Middle frontal gyrus (tissue), 1 donor: ENCODE results near the gene SAMD5.

Source experiments
- DNase-seq: peaks from one replicate; pipeline ENCODE4 v3.0.0-alpha.2; 2015; ENCODE audit warnings: low spot score; ENCODE audit errors: extremely low spot score

Gene SAMD5

DNA sequence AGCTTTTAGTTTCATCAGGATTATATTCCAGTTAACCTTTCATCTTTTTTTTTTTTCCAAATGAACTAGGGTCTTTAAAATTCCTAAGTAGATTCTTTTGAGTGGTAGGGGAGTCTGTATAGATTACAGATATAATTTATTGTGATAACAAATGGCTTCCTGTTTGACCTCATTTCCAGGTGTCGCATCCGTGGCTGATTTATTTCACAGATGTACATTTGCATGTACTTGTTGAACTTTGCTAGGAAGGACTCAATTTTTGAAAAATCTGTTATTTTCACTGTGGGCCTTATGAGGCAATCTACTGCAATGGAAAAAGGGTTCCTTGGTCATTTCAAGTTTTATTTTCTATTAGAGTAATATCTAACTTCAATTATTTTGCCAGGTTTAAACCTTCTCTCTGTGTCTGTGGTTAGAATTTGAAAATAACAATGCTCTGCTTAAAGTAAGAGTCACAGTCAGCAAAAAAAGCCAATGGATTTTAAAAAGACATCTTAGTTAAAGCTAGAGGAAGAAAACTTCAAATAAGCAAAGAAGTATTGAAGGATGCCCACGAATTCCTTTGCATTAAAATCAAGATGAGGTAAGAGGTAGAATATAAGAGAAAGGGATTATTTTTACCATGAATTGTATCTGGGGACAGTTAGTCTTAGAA is 57.9 kb downstream of the SAMD5 start:
- DNase-seq: no peak

DNA sequence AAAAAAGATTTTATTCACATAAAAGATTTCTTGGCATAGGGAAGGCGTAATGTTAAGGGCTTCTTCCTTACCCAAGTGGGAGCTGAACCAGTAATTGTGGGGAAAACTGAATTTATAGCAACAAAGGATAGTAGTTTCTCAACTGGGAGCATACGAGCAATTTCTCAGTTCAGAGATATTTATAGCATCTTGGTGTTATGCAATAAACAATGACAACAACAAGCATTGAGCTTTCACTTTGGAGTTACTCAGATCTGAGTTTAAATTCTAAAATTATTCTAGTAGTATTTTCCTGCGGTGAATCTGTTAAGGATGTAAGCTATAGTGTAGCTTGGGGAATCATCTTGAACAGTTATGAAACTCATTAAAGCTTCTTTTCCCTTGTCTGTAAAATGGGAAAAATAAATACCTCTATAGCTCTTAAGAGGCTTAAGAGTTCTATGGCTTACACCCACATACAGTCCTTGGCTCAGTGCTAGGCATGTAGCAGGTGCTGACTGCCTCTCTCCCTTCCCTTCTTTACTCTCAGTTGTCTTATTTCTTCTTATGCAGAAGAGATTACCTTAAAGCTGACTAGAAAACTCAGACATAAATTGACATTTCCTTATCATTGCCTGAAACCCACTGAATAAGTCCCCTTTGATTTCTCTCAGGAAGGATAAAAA is 58.8 kb downstream of the SAMD5 start:
- DNase-seq: no peak

DNA sequence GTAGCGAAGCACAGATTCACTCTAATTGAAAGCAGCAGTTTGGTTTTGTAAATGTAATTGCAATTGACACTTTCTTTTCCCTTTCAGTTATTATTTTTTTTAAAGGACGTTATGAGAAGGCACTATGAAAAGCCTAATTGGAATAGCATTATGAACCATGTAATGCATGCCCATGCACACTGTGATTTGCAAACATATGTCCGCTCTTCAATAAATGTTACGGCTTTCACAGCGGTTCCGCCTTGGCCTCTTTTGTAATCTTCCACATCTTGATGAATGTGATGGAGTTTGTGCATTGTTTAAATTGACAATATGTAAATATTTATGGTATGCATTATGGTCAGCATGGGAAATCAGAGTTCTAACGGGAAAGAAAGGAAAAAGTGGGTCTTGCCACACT is 61.3 kb downstream of the SAMD5 start:
- no peak for DNase-seq

DNA sequence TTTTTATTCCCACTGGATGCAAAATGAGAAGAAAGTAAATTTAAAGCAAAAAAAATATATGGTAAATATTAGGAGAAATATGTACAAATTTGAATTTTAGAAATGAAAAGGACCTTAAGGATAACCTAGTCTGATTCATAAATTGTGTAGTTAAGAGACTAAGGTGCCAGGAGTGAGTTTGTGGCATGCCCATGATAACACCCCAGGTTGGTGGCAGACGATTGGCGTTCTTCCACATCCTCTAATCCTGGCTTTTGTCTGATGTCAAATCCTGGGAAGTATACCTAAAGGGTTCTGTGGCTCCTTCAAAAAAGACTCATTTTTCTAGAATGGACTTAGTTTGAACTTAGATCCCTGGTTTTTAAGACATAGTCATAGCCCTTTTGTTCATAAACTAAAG is 62.2 kb downstream of the SAMD5 start:
- DNase-seq: no peak

DNA sequence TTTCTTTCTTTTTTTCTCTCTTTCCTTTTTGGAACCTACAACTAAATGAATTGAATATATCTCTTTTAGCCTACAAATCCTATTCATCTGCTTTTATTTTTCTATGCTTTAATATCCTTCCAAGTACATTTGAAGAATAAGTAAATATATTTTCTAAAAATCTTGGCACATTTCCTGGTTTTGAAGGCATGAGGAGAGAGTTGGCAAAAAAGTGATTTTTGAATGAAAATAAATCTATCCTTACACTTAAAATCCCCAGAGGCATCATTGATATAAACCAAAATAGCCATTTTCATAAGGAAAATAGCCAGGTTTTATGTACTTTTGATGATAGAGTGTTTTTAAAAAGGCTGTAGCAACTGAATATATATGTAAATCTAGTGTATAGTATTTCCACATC is 69.0 kb downstream of the SAMD5 start:
- no peak for DNase-seq

DNA sequence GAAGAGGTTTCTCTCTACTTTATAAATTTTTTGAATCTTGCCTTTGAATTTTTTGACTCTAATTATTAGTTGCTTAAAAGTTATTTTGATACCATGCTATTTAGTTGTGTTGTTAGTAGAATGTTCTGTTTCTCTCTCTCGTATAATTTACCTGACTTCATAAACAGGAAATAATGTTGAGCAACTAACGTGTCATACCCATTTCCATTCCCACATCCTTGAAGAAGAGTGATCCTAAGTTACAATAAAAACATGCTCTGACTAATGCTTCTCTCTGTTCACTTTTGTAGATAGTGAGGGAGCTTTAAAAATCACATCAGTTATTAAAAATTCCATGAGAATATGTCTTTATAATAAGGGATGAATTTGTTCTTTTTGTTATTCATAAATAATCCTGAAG is 69.7 kb downstream of the SAMD5 start:
- DNase-seq: no peak

DNA sequence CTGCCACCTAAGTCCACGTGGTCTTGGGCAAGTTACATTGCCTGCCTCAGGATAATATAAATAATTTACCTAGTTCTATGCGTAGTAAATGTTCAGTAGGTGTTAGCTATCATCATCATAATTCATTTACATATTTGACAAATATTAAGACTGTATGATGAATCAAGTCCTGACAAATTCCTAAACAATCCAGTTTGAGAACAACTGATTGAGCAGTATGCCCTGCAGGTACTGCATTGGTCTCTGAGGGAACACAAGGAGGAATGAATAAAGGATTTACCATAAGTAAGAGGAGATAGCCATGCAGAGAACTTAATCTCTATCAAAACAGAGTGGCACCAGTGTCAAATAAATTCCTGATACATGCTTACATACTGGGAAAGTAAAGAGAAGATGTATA is 70.4 kb downstream of the SAMD5 start:
- DNase-seq: no peak

DNA sequence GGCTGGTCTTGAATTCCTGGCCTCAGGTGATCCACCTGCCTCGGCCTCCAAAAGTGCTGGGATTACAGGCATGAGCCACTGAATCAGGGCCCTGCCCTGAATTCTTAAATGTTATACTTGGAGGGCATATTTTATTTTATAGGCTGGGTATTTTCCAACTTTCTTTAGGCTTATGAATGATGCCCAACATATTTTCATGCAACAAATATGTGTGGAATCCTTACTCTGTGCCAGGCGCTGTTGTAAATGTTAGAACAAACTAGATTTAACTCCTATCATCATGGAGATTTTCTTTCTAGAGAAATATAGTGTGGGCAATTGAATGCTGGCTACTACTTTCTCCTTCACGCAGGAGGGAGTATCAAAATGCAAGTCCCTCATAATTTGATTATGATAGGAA is 71.2 kb downstream of the SAMD5 start:
- no peak for DNase-seq

DNA sequence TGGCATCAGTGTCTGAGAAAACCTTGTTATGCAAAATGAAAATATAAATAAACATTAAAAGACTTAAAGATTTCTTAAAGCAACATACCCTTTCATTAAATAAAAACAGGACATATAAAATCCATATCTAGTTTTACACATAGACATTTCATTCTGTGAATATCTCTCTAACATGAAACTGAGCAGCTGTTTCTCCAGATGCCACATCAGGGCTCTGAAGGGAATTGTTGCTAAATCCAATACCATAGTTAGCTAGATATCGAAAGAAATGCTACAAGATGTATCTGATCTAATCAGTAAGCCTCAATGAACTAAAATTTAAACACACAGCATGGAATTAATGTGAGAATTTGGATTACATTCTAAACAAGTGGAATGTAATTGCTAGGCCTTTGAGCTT is 74.5 kb downstream of the SAMD5 start:
- no peak for DNase-seq

DNA sequence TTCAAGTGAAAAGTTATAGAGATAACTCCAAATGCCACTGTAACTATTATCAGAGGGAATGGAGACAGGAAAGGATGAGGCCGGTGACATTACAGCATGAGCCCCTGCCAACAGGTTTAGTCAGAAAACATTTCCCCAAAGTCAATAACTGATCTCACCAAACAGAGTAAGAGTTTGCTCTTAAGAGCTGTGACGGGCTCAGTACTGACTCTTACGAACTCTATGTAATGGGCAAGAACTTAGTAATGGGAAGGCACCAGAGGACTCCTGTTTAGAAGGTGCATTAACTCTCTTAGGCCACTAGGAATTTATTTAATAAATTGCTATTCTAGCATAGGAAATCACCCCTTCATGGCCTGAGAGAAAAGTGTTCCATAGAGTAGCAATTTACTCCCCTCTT is 76.8 kb downstream of the SAMD5 start:
- no peak for DNase-seq

DNA sequence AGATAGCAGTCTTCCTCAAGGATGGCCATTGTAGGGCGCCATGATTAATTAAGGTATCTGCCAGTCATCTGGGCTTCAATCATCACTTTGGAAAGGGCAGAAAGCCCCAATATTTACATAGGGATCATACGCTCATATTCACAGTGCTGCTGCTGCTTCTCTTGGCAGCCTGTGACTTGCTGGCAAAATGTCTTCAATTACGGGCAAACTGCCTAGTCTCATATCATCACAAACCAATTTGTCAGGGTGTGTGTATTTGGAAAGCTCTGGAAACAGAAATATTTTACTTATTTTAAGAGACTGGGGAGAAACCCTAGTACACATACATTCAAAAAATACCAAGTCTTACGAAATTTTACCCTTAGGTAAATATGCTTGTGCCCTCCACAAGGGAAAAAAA is 77.6 kb downstream of the SAMD5 start:
- DNase-seq: no peak

DNA sequence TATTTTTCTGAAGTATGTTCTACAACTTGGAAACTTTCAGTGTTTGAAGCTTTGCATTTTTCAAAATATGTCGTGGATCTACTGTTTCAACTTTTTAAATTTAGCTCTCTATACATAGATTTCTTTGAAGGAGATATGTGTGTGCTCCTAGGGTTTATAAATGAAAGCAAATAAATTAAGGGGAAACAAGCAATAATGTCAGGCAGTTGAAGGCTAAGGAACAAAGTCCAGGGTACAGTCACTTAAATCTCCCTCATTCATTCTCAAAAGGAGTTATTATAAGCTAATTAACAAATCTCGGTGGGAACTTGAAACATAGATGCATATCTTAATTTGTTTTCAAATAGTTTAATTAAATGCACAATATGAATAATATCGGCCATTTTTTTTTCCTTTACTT is 79.4 kb downstream of the SAMD5 start:
- DNase-seq: no peak

DNA sequence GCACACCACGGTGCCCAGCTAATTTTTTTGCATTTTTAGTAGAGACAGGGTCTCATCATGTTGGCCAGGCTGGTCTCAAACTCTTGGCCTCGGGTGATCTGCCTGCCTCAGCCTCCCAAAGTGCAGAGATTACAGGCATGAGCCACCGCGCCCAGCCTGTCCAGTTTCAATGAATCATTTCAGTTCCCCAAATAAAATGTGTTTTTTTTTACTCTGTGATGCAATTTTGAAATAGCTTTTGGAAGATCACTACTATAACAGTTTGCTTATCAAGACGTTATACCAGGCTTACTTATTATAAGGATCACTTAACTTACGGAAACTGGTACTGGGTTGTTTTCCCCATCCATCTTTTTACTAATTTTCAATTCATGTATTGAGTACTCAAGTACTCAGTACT is 80.0 kb downstream of the SAMD5 start:
- no peak for DNase-seq

DNA sequence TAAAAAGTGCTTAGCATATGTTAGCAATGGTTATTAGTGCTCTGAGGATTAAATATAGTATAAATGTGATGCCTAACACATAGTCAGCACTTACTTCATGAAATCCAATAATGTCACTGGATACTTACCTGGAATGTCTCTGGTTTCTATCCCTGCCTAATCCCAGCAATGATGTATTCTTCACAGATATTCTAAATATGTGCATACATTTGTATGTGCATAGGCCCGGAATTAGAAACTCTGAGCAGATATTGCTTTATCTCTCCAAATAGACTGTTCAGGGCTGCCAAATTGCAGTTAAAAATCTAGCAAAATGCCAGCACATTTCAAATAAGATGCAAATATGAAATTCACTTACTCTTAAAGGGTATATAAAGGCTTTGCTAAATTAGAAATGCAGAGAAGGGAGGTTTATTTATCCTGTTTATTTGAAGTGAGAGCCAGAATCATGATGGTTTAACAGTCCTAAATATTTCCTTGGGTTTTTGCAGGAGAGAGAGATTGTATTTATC is 81.3 kb downstream of the SAMD5 start:
- DNase-seq: no peak

DNA sequence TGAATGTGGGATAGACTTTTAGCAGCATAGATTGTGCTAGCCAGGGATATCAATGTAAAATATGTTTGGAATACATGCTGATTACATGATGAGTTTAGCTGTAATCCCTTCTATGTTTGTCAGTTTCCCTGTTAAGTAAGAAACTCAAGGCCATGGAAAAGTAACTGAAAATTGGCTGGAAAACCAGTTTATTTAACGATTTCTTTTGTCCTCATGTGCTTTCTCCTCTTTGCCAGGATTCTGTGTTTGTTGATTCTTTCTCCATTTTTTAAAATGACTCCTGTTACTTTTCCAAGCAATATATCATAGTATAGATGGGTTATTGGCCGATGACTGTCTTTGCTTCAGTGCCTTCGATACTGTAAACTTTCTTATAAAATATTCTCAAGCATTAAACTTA is 87.5 kb downstream of the SAMD5 start:
- no peak for DNase-seq

DNA sequence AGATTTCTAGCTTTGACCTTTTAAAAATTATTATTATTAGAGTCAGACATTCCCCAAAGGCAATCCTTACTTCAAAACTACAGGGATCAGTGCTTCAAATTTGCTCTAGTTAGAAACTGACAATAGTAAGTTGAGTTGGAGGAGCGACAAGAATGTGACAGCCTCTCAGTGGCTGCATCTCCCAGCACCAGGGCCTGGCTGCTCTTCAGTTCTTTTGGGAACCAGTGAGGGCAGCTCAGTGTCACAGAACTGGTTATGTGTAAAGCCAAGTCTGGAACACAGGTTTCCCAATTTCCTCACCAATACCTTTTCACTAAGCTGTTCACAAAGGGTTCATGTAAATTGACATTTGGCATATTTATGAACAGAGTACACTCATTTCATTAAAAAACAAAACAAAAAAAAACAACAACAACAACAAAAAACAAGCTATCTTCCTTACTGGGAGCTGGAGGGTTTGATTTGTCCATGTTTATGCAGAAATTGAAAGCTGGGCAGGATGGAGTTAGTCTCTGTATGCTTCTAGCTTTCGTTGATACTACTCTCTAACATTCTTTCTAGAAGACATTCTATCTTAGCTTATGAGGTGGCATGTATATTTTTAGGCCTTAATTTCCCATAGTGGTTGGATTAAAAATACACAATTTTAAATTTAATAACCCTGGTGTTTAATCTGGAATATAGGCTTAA is 95.0 kb downstream of the SAMD5 start:
- no peak for DNase-seq

DNA sequence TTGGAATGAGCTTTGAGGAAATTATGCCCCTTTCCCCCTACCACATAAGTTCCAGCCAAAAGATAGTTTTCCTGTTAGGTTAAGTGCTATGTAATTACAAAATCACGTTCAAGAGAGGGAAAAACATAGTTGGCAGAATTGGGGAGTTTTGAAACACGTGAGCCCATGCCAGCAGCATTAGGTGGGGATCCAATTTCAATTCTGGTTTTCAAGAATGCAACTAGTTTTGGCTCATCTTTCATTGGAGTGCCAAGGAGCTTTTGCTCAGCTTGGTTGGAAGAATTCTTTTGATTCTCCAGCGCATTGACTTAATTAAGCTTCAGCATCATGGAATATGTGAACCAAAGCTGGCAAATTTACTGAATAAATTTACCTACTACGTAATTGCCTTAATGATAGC is 95.9 kb downstream of the SAMD5 start:
- DNase-seq: no peak

DNA sequence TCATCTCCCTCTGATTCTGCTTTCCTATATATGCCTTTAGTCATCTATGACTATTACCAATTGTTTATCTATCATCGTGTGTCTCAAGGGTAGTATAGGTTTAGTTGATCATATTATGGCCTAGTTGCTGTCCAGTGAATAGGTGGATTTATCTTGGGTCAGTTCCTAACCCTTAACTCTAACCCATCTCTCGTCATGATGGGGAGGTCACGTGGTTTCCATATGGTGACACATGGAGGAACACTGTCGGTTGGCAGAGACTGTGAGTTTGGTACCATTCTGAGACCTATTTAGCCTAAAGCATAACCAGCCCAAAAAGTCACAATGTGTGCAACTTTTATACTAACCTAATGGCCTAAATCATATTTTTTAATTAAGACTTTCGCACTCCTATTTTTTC is 103.5 kb downstream of the SAMD5 start:
- DNase-seq: no peak

DNA sequence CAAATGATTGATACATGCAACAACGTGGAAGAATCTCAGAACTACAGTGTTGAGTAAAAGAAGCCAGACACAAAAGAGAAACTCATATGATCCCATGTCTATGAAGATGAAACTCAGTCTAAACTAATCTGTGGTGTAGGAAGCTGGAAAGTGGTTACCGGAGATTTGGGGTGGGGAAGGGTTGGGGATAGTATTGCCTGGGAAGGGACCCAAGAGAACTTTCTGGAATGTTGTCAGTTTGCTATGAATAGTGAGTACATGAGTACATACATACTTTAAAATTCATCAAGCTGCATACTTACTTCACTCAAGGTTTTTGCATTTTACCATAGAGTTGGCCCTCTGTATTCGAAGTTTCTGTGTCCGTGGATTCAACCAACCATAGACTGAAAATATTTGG is 106.0 kb downstream of the SAMD5 start:
- no peak for DNase-seq

DNA sequence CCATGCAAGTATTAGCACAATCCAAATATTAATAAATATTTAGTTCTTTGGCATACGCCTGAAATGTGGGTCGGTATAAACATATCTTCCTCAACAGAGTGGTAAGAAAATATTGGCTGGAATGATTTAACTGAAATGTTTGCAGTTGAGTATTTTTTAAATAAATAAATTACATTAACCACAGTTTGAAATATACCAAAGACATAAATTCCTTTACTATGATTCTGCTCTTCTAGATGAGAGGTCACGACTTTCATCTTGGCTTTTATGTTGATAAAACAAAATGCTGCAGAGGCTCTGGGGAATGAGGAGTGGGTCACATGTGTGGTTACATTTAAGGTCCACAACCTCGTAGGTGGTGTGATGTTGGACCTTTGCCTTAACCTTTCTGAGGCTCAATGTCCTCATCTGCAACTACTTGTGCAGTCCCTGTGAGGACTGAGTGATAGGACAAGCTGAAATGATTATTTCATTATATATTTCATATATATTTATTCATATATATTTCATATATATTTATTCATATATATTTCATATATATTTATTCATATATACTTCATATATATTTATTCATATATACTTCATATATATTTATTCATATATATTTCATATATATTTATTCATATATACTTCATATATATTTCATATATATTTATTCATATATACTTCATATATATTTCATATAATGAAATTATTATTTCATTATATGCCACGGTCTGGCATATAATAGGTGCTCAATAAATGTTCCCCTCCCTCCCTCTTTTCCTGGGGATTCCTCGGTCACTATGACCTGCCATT is 107.4 kb downstream of the SAMD5 start:
- DNase-seq: no peak

DNA sequence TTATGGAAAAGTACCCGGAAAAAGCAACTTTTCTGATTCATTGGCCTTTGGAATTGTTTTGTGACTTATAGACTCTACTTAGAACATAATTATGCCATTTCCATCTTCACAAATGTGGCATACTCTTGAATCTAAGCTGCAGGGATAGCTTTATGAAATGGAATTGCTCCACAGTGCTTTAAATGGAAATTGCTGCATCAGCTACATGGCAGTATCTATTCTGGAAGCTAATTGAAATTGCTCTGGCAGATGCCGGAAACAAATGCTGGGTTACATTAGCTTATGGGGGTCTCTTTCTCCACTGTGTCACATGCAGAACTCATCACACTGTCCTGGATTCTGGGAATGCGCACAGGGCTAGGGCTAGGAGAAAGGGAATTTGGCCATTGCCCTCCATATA is 108.9 kb downstream of the SAMD5 start:
- DNase-seq: no peak

DNA sequence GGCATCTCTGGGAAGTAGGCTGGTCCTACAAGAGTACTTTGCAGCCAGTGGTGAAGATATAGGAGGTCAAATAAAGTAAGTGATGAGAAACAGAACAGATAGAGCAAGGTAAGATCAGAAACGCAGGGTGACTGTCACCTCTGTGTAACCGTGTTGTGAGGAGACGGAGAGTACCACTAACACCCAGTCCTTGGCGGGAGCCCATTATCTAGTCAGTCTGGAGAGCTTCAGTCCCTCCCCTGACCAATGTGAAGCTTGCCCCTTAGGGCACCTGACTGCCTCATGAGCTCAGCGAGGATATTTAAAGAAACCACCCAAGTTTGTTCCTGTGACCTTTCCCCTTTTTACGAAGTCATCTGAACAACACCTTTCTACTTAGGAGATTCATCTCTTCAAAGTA is 110.0 kb downstream of the SAMD5 start:
- no peak for DNase-seq
